Tongue (tissue), 2 donors: ENCODE results near the gene C21orf91. TPM values are rescaled to one million over a fixed set of nuclear protein-coding genes. Genes with fewer than 3 reads are reported as not detected.

Experiments
- DNase-seq: peaks from one replicate; pipeline ENCODE4 v3.0.0-alpha.2; 2015
- total RNA-seq: library from RNA; depleted of rRNA; stranded (reverse); fragments of >200 nt; gene quantifications from one replicate; pipeline ENCODE4 v1.2.3, GENCODE V29; 2014

Gene C21orf91
- total RNA-seq = 31.1 TPM

DNA sequence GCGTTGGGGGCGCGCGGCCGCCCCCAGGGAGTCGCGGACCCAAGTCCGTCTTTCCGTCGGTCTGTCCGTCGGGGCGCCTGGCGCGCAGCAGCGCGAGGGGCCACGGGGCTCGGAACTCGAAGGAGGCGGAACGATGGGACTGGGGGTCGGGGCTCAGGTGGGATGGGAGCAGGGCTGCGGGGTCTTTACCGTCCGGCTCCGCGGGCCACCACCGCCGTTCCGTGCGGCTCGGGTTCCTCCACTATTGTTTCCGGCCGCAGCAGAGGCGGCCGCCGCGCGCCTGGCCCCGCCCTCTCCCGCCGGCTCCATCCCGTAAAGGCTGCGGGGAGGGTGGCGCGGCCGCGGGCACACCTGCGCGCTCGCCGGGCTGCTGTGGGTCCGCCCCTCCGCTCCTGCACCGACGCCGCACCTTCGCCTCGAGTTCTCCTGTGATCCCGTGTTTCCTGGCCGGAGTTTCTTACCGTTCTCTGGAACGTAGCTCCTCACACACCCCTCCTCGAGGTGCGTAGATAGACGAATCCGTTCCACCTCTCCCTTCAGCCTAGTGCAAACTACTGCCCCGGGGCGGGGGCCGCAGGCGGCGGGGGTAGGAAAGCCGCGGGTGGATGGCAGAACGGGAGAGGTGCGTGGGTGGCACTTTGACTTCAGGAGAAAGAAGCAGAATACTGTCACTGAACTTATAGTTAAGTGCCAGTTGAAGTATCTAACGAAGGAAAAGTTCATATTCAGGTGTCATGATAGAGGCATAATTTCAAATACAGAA, at the start of gene C21orf91:
TSS of gene C21orf91 (minus strand) at position 243 of the 763 bp plus-strand sequence. CDS start 1,038 bp downstream, outside the sequence.
- DNase-seq = peak; percentile 95

GRCh38 chr21:17866590-17866989, 47.4 kb upstream of the C21orf91 start:
- DNase-seq = no peak

GRCh38 chr21:17859661-17860060, 40.5 kb upstream of the C21orf91 start:
- no peak for DNase-seq

- DNase-seq = no peak
These were observed 39.6 kb upstream of the C21orf91 start for GRCh38 chr21:17858747-17859146.

DNA sequence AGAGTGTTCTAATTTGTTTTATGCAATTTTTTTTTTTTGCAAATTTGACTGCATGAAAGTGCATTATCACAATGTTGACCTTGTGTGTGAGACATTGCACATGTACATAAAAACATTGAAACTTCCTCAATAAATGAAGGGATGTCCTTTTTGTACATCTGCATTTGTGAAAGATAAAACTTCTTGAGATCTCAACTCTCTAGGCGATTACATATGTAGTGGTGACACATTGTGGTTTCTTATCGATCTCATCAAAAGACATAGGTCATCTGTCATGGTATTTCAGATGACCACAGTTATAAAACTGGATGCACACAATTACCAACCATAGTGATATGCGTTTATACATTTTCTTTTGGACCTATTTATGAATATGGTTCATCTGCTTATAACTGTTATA, 35.6 kb upstream of the C21orf91 start:
- DNase-seq = no peak

GRCh38 chr21:17853393-17854275, 34.5 kb upstream of the C21orf91 start:
- no peak for DNase-seq

GRCh38 chr21:17848228-17848627, 29.1 kb upstream of the C21orf91 start:
- no peak for DNase-seq

DNA sequence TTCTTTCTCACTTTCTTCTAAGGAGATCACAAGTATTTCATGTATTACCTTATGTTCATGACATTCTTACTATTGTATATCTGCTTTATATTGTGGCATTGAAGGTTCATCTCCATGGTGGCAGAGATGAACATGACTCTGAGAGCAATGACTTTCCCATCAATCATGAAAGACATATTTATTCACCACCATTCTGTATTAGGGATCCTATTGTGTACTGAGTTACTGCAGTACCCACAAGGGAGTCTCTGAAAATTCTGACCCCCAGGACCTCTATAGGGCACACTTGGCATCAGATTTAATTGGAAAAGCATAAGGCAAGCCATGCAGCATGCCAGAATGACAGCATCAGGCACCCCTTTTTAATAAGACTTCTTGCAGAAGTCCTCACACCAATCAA, 21.9 kb upstream of the C21orf91 start:
- no peak for DNase-seq

- no peak for DNase-seq
These were observed 15.6 kb upstream of the C21orf91 start for GRCh38 chr21:17834639-17835354.

- DNase-seq = no peak
These were observed 10.3 kb upstream of the C21orf91 start for GRCh38 chr21:17829472-17829871.

DNA sequence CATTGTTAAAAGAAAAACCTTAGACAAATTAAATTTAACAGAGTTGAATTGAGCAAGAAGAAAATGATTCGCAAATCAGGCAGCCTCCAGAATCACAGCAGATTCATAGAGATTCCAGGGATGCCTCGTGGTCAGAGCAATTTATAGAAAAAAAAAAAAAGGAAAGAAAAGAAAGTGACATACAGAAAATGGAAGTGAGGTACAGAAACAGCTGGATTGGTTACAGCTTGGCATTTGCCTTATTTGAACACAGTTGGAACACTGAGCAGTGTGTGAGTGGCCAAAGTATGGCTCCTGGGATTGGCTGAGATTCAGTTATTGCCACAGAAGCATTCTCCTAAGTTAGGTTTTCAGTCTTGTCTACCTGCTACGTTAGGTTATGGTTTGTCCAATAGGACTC, 9.1 kb upstream of the C21orf91 start:
- peak; percentile 16 for DNase-seq

GRCh38 chr21:17823846-17824245, 4.7 kb upstream of the C21orf91 start:
- no peak for DNase-seq

DNA sequence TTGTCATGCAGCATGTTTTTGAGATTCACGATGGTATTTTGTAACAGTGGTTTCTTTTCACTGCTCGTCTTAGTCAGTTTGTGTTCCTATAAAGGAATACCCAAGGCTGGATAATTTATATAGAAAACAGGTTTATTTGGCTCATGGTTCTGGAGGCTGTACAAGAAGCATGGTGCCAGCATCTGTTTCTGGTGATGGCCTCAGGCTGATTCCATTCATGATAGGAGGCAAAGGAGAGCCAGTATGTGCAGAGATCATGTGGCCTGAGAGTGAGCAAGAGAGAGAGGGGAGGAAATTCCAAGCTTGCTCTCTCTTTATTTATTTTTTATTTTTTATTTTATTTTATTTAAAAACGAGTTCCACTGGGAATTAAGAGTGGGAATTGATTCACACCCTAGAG, 2.0 kb upstream of the C21orf91 start:
- no peak for DNase-seq

DNA sequence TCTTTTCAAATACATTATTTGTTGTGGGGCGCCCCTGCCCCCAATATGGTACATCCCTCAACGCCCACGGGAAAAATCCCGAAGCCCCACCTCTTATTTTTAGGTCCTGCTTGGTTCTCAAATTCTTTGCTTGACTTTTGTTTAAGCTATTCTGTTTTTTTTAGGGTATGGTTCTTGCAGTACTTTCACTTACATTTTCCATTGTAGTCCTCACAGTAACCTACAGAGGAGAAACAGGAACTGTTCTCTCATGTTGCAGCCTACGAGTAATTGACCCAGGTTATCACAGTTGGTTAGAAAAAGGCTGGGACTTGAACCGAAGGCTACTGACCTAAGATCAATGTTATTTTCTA, 697 bp upstream of the C21orf91 start:
- no peak for DNase-seq

DNA sequence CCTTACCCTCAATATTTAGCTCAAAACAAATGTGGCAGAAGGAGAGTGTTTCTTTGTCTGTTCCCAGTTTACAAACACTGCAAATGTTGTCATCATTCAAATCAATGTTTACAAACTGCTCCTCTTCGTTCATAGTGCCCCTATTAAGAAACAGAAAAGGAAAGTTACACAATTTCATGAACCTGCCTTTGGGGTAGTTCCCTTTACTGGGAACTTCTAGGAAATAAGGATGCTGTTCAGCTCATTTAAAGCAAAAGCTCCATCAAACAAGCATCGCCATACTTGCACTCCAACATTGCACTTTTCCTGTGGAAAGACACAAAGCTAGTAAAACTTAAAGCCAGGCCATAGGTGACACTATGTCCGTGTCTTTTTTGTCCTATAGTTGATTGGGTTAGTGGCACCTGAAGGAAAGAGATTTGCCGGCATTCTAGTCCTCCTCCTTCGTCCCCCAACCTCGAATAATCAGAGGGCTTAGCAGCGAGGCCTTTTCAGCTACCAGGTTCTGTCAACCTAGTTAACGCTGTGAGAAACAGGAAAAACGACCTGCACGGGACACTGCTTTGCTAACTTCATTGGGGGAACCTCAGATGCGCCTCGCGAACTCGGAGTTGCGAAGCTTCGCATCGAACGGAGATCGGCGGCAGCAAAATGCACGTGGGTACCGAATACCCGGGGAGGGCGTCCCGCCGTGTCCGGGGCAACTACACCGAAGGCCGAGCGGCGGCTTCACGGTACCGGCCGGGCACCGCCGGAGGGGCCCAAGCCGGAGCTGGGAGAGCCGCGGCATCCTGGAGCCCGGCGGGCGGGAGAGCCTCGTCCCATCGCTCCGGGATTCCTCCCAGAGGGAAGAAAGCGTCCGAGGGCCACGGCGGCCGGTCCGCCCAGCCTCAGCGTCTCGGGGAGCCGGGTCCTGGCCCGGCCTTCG, 706 bp downstream of the C21orf91 start:
- peak; percentile 65 for DNase-seq

DNA sequence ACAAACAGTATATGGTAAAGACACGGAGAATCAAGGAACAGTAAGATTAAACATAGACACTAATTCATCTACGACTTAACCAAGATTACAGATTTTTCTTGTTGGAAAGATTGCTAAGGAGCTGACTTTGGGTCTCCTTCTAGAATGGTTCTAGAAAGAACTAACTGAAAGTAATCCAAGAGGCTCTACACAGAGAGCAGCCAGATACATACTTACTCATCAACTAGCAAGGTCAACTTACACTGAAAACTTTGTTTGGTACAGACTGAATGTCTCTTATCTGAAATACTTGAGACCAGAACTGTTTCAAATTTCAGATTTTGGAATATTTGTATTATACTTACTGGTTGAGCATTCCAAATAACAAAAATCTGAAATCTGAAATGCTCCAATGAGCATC, 5.8 kb downstream of the C21orf91 start:
- DNase-seq = no peak

DNA sequence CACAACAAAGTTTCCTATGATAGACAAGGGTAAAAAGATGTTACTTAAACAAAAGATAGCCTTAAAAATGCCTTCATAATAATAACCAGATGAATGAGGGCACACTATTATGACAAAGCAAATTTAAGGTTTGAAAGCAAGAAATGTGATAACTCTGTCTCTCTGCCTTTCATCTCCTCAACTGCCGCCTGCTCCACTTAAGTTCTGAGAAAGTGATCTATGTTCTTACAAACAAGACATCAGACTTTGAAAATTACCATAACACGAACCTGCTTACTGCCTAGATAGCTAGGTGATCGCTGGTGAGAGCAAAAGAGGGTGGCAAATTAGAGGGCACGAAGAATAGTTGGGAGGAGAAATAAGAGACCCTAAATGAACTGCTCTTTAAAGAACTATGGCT, 13.2 kb downstream of the C21orf91 start:
- DNase-seq = no peak

GRCh38 chr21:17803536-17803935, 15.6 kb downstream of the C21orf91 start:
- no peak for DNase-seq

DNA sequence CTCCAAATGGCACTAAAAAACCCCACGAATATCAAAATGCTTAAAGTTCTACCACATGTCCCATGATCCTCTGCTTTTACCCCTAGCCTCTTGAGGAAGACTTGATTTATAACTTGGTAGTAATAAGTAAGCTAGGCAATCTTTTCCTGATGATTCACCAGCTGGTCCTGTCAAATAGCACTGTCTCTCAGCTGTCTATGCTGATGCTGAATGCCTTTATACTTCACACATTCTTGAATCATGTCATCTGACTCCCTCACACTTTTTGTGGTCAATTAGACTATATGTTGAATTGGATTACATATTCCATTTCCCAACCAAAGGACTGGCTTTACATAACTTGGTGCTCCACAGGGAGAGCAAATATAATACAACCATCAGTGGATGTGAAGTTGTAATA, 16.6 kb downstream of the C21orf91 start:
- peak; percentile 33 for DNase-seq

DNA sequence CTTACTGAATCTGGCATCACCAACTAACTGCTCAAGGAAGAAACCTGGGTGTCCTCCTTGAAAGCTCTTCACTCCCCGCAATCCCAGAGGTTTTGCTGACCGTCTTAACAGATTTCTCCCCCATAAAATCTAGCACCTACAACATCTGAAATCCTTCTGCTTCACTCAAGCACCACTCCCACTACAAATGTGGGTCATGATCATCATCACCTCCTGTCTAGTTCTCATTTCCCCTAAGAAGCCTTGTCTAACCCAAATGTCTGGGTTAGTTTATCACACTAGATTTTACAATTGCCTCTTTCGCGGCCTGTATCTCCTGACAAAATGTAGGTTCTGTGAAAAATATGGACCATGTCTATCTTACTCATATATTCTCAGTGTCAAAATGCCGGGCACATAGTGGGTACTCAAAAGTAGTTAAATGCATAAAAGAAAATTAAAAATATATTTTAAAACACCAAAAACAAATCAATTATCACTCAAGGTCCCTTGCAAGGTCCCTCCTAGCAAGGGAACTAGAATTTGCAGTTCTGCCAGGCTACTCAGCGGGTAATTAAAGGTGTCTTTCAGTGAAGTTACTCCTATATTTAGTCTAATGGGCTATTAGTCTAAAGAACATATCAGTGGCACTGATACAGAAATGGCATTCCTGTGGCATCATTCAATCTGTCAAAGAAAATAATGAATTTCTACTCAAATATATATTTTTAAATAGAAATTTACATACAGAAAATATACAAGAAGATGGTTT, 19.6 kb downstream of the C21orf91 start:
- DNase-seq = no peak

DNA sequence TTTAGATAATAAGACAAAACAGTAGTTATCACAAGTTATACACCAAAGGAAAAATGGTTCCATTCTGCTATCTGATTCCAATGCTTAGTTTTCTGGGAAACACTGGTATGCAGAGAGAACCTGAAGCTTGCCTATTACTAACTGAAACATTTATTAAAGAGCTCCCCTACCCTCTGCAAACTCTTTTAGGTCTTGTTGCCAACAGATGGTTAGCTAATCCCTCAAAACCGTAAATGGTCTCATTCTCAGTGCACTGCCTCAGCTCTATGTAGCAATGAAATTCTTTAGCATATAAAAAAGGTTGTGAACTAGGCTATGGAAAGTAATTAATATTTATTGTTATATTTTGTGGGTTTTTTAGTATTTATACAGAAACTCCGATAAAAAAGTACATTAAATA, 20.4 kb downstream of the C21orf91 start:
- DNase-seq = peak; percentile 64
